Osteocyte (in vitro differentiated cells): ENCODE data around the gene ITGA11. TPM values are rescaled to one million over a fixed set of nuclear protein-coding genes. Genes with fewer than 3 reads are reported as not detected.

Experiments
- DNase-seq: peaks from one replicate; pipeline ENCODE4 v3.0.0; 2021; ENCODE audit warnings: mixed read lengths; ENCODE audit not compliant: unreplicated experiment; ENCODE audit errors: extremely low spot score
- H3K27ac Mint-ChIP-seq: one replicate; pipeline ENCODE4 v1.8.0; 2021; ENCODE audit warnings: mild to moderate bottlenecking, mixed read lengths; ENCODE audit not compliant: unreplicated experiment
- H3K27me3 Mint-ChIP-seq: one replicate; pipeline ENCODE4 v1.8.0; 2021; ENCODE audit warnings: mixed read lengths; ENCODE audit not compliant: unreplicated experiment
- H3K36me3 Mint-ChIP-seq: one replicate; pipeline ENCODE4 v1.8.0; 2021; ENCODE audit warnings: mixed read lengths; ENCODE audit not compliant: unreplicated experiment
- H3K4me1 Mint-ChIP-seq: one replicate; pipeline ENCODE4 v1.8.0; 2021; ENCODE audit warnings: mixed read lengths; ENCODE audit not compliant: unreplicated experiment
- H3K4me3 Mint-ChIP-seq: one replicate; pipeline ENCODE4 v1.8.0; 2021; ENCODE audit warnings: mild to moderate bottlenecking, moderate library complexity, mixed read lengths; ENCODE audit not compliant: unreplicated experiment
- H3K9me3 Mint-ChIP-seq: one replicate; pipeline ENCODE4 v1.8.0; 2021; ENCODE audit warnings: mixed read lengths; ENCODE audit not compliant: unreplicated experiment
- CTCF ChIP-seq: fragments of 200-600 bp; sonication (generic); IDR thresholded peaks from 2 replicates; pipeline ENCODE4 v1.5.0; 2021; ENCODE audit warnings: antibody characterized with exemption, mild to moderate bottlenecking, moderate library complexity
- total RNA-seq: library from RNA; stranded (reverse); gene quantifications from 2 replicates; pipeline ENCODE4 v1.2.1, GENCODE V29; 2021

The ITGA11 gene
- total RNA-seq, 1 donor from 2014 or later = 1,149 TPM

- no peaks in the 10 kb centered on the region for H3K27me3 Mint-ChIP-seq
- DNase-seq = no peak
- peak overlapping the region; percentile 84 for H3K27ac Mint-ChIP-seq
- no peak for TF ChIP-seq CTCF
- H3K9me3 Mint-ChIP-seq = peaks cover 13% of the 10 kb centered on the region
- peaks cover 5% of the 10 kb centered on the region for H3K36me3 Mint-ChIP-seq
- no peak overlapping the region for H3K4me3 Mint-ChIP-seq
- peaks cover 39% of the 10 kb centered on the region for H3K4me1 Mint-ChIP-seq
Measured at GRCh38 chr15:68464448-68465090, 32.6 kb upstream of the ITGA11 start.

GRCh38 chr15:68463996-68464395 lies 32.0 kb upstream of the ITGA11 start:
- no peak overlapping the region for H3K4me3 Mint-ChIP-seq
- H3K27me3 Mint-ChIP-seq = no peaks in the 10 kb centered on the region
- H3K36me3 Mint-ChIP-seq = peaks cover 5% of the 10 kb centered on the region
- H3K9me3 Mint-ChIP-seq = peaks cover 13% of the 10 kb centered on the region
- DNase-seq = no peak
- peaks cover 33% of the 10 kb centered on the region for H3K4me1 Mint-ChIP-seq
- peak overlapping the region; percentile 84 for H3K27ac Mint-ChIP-seq
- TF ChIP-seq CTCF = no peak

GRCh38 chr15:68463444-68463843 lies 31.5 kb upstream of the ITGA11 start:
- no peak for TF ChIP-seq CTCF
- Mint-ChIP-seq H3K9me3 (peaks cover 13% of the 10 kb centered on the region), H3K27ac (no peak overlapping the region), H3K36me3 (peaks cover 5% of the 10 kb centered on the region), H3K27me3 (no peaks in the 10 kb centered on the region), H3K4me3 (no peak overlapping the region), H3K4me1 (peaks cover 30% of the 10 kb centered on the region)
- DNase-seq = no peak

- peaks cover 6% of the 10 kb centered on the region for H3K9me3 Mint-ChIP-seq
- TF ChIP-seq CTCF = no peak
- no peaks in the 10 kb centered on the region for H3K36me3 Mint-ChIP-seq
Measured at GRCh38 chr15:68460166-68460565, 28.2 kb upstream of the ITGA11 start.

GRCh38 chr15:68450192-68450591 lies 18.2 kb upstream of the ITGA11 start:
- Mint-ChIP-seq H3K4me1 (peaks cover 12% of the 10 kb centered on the region), H3K27ac (no peak overlapping the region), H3K9me3 (peaks cover 13% of the 10 kb centered on the region), H3K27me3 (peaks cover 2% of the 10 kb centered on the region), H3K36me3 (peaks cover 10% of the 10 kb centered on the region), H3K4me3 (no peak overlapping the region)
- TF ChIP-seq CTCF = no peak
- DNase-seq = no peak

More at GRCh38 chr15:68460166-68460565, 28.2 kb upstream of the ITGA11 start:
- H3K4me3 Mint-ChIP-seq = no peak overlapping the region
- DNase-seq = no peak
- H3K27me3 Mint-ChIP-seq = peaks cover 3% of the 10 kb centered on the region
- H3K4me1 Mint-ChIP-seq = peaks cover 10% of the 10 kb centered on the region
- no peak overlapping the region for H3K27ac Mint-ChIP-seq
